ENCODE data around the gene P3H2. TPM values are rescaled to one million over a fixed set of nuclear protein-coding genes. Genes with fewer than 3 reads are reported as not detected.

The P3H2 gene
- total RNA-seq, 1 donor from 2014 or later: 61.9 TPM

- TF ChIP-seq CTCF (IDR thresholded peaks at IDR 0.05): no peak
- no peak for DNase-seq
- no peak for ATAC-seq
- intact Hi-C loops (cut with DNase I): no loop called here
- Histone ChIP-seq H3K4me3 (no peak overlapping the region), H3K27me3 (ENCODE audit: low read depth) (no peaks in the 10 kb centered on the region), H3K9me3 (no peaks in the 10 kb centered on the region), H3K27ac (no peak overlapping the region), H3K36me3 (no peaks in the 10 kb centered on the region), H3K4me1 (no peaks in the 10 kb centered on the region)
These were observed 111.1 kb downstream of the P3H2 start for GRCh38 chr3:190009614-190010013.

- H3K27me3 ChIP-seq (ENCODE audit: low read depth): no peaks in the 10 kb centered on the region
- no peak overlapping the region for H3K4me3 ChIP-seq
- H3K4me1 ChIP-seq: no peaks in the 10 kb centered on the region
- H3K27ac ChIP-seq: no peak overlapping the region
- TF ChIP-seq CTCF (IDR thresholded peaks at IDR 0.05): no peak
- no peaks in the 10 kb centered on the region for H3K36me3 ChIP-seq
- H3K9me3 ChIP-seq: no peaks in the 10 kb centered on the region
- intact Hi-C loops (cut with DNase I): no loop called here
- no peak for DNase-seq
- no peak for ATAC-seq
These were observed 112.3 kb downstream of the P3H2 start for GRCh38 chr3:190008432-190008831.

GRCh38 chr3:190005343-190006113 is 115.2 kb downstream of the P3H2 start:
- TF ChIP-seq CTCF (IDR thresholded peaks at IDR 0.05): no peak
- Histone ChIP-seq H3K4me1 (no peaks in the 10 kb centered on the region), H3K27me3 (ENCODE audit: low read depth) (no peaks in the 10 kb centered on the region), H3K36me3 (no peaks in the 10 kb centered on the region), H3K27ac (no peak overlapping the region), H3K9me3 (no peaks in the 10 kb centered on the region), H3K4me3 (no peak overlapping the region)
- DNase-seq (no peak), ATAC-seq (peak in 1 of 2 donors; percentile 66)
- intact Hi-C loops (cut with DNase I): no loop called here

- no peak overlapping the region for H3K27ac ChIP-seq
- no peak overlapping the region for H3K4me3 ChIP-seq
- intact Hi-C loops (cut with DNase I): no loop called here
- TF ChIP-seq CTCF (IDR thresholded peaks at IDR 0.05): no peak
- no peaks in the 10 kb centered on the region for H3K9me3 ChIP-seq
- H3K36me3 ChIP-seq: no peaks in the 10 kb centered on the region
- DNase-seq (no peak), ATAC-seq (no peak)
- H3K4me1 ChIP-seq: no peaks in the 10 kb centered on the region
- no peaks in the 10 kb centered on the region for H3K27me3 ChIP-seq (ENCODE audit: low read depth)
These were observed 116.0 kb downstream of the P3H2 start for GRCh38 chr3:190004656-190005055.

GRCh38 chr3:190003681-190004123 is 117.0 kb downstream of the P3H2 start:
- Histone ChIP-seq H3K4me1 (no peaks in the 10 kb centered on the region), H3K27ac (no peak overlapping the region), H3K9me3 (no peaks in the 10 kb centered on the region), H3K36me3 (no peaks in the 10 kb centered on the region), H3K27me3 (ENCODE audit: low read depth) (no peaks in the 10 kb centered on the region), H3K4me3 (no peak overlapping the region)
- peak in 1 of 2 donors; percentile 35 for ATAC-seq
- TF ChIP-seq CTCF (IDR thresholded peaks at IDR 0.05): no peak
- intact Hi-C loops (cut with DNase I): no loop called here
- no peak for DNase-seq

Measured in lower lobe of right lung (tissue), 2 donors.